GM23248 (cell line): Measurements from ENCODE around the gene PDLIM7. TPM values are rescaled to one million over a fixed set of nuclear protein-coding genes. Genes with fewer than 3 reads are reported as not detected.

Experiments
- DNase-seq: peaks from one replicate; pipeline ENCODE4 v3.0.0-alpha.2; 2015
- H2AFZ ChIP-seq: fragments of 200-600 bp; sonication (generic); 2 replicates; pipeline ENCODE4 v1.6.1; 2016; ENCODE audit warnings: antibody characterized with exemption
- H3F3A ChIP-seq: fragments of 200-600 bp; sonication (generic); 2 replicates; pipeline ENCODE4 v1.6.1; 2016; ENCODE audit warnings: mild to moderate bottlenecking, antibody characterized with exemption, mixed run types; ENCODE audit not compliant: insufficient read depth
- H3K27ac ChIP-seq: fragments of 200-600 bp; sonication (generic); 2 replicates; pipeline ENCODE4 v1.5.1; 2016; ENCODE audit warnings: mild to moderate bottlenecking
- H3K27me3 ChIP-seq: fragments of 200-600 bp; sonication (generic); replicated peaks from 2 replicates; pipeline ENCODE4 v1.6.1; 2016; ENCODE audit warnings: mild to moderate bottlenecking; ENCODE audit not compliant: insufficient read depth
- H3K36me3 ChIP-seq: fragments of 200-600 bp; sonication (generic); 2 replicates; pipeline ENCODE4 v1.6.1; 2016; ENCODE audit warnings: low read depth, mild to moderate bottlenecking
- H3K4me1 ChIP-seq: fragments of 200-600 bp; sonication (generic); 2 replicates; pipeline ENCODE4 v1.6.1; 2016; ENCODE audit warnings: mild to moderate bottlenecking; ENCODE audit not compliant: insufficient read depth
- H3K4me2 ChIP-seq: fragments of 200-600 bp; sonication (generic); one replicate; pipeline ENCODE4 v1.6.1; 2016; ENCODE audit warnings: mild to moderate bottlenecking; ENCODE audit not compliant: unreplicated experiment
- H3K4me3 ChIP-seq: fragments of 200-600 bp; sonication (generic); 2 replicates; pipeline ENCODE4 v1.5.1; 2016; ENCODE audit warnings: mild to moderate bottlenecking
- H3K79me2 ChIP-seq: fragments of 200-600 bp; sonication (generic); 2 replicates; pipeline ENCODE4 v1.6.1; 2016; ENCODE audit warnings: mild to moderate bottlenecking; ENCODE audit not compliant: insufficient read depth
- H3K9ac ChIP-seq: fragments of 200-600 bp; sonication (generic); 2 replicates; pipeline ENCODE4 v1.6.1; 2016; ENCODE audit warnings: mild to moderate bottlenecking
- H3K9me2 ChIP-seq: fragments of 200-600 bp; sonication (generic); 2 replicates; pipeline ENCODE4 v1.6.1; 2016; ENCODE audit warnings: mixed run types, mild to moderate bottlenecking, moderate library complexity; ENCODE audit not compliant: insufficient read depth
- H3K9me3 ChIP-seq: fragments of 200-600 bp; sonication (generic); one replicate; pipeline ENCODE4 v1.6.1; 2017; ENCODE audit warnings: low read depth
- H4K20me1 ChIP-seq: fragments of 200-600 bp; sonication (generic); 2 replicates; pipeline ENCODE4 v1.6.0; 2016; ENCODE audit not compliant: insufficient read depth
- EZH2 ChIP-seq: fragments of 200-600 bp; sonication (generic); IDR thresholded peaks from 2 replicates; pipeline ENCODE4 v1.6.1; 2018; ENCODE audit warnings: antibody characterized with exemption, mild to moderate bottlenecking; ENCODE audit not compliant: insufficient read depth, poor library complexity, severe bottlenecking
- EZH2phosphoT487 ChIP-seq: fragments of 200-600 bp; sonication (generic); IDR thresholded peaks from 2 replicates; pipeline ENCODE4 v1.6.1; 2018; ENCODE audit warnings: antibody characterized with exemption, moderate library complexity, mild to moderate bottlenecking, low read depth; ENCODE audit not compliant: insufficient read depth
- WGBS, 2 experiments: methylation state at CpG; one replicate each; pipeline ENCODE4 v1.1.6; 2015 to 2017; ENCODE audit warnings: low lambda C conversion rate in 2 of 2, low coverage in 1 of 2; ENCODE audit errors: missing lambda C conversion rate in 2 of 2; 5-methylcytosine and 5-hydroxymethylcytosine counted together
- in situ Hi-C: fragments of 300-500 bp; cut with MboI; formaldehyde crosslinking; loops from 2 replicates; pipeline ENCODE4 v1.15.0; 2020
- polyA plus RNA-seq: library from polyadenylated mRNA; unstranded; fragments of >200 nt; fragmentation: Nextera tagmentation; extraction: Ambion mirVana; gene quantifications from 2 replicates; pipeline ENCODE4 v1.2.1, GENCODE V29; 2016
- total RNA-seq: library from RNA; depleted of rRNA; stranded (reverse); fragments of >200 nt; shearing (Covaris generic); gene quantifications from 2 replicates; pipeline ENCODE4 v1.2.3, GENCODE V29; 2014

PDLIM7 gene
- total and polyA plus RNA-seq, 2 experiments from 2014 or later: 320 to 556 TPM

- no peaks in the 10 kb centered on the region for H4K20me1 ChIP-seq
- H3K27ac ChIP-seq: peak overlapping the region; percentile 55; the same call in 1 of the 2 replicates
- no peak overlapping the region for H2AFZ ChIP-seq
- H3K4me3 ChIP-seq: peak overlapping the region; percentile 73; the same call in 1 of the 2 replicates
- H3K4me2 ChIP-seq: peak overlapping the region; percentile 65
- H3K9ac ChIP-seq: no peak overlapping the region
- WGBS, 2 experiments: 80 to 84% methylated on average over 6 of the region's 6 CpGs
- TF ChIP-seq EZH2phosphoT487: no peak
- TF ChIP-seq EZH2: no peak
- H3K4me1 ChIP-seq: peaks cover 13% of the 10 kb centered on the region
- no peaks in the 10 kb centered on the region for H3K27me3 ChIP-seq
- no peaks in the 10 kb centered on the region for H3K79me2 ChIP-seq
- peaks cover 21% of the 10 kb centered on the region for H3F3A ChIP-seq
- H3K36me3 ChIP-seq: no peaks in the 10 kb centered on the region
- no peak for DNase-seq
- in situ Hi-C loops: no loop called here
- H3K9me3 ChIP-seq: no peaks in the 10 kb centered on the region
- H3K9me2 ChIP-seq: no peaks in the 10 kb centered on the region
Observed at GRCh38 chr5:177448244-177448950, 49.0 kb downstream of the PDLIM7 start.

GRCh38 chr5:177447611-177448243 is 49.7 kb downstream of the PDLIM7 start:
- H3K4me2 ChIP-seq: peak overlapping the region; percentile 65
- WGBS, 2 experiments: 22 to 26% methylated on average over 20 to 21 of the region's 23 CpGs
- H3F3A ChIP-seq: peaks cover 21% of the 10 kb centered on the region
- no peaks in the 10 kb centered on the region for H4K20me1 ChIP-seq
- H3K36me3 ChIP-seq: no peaks in the 10 kb centered on the region
- H3K27ac ChIP-seq: peak overlapping the region; percentile 55
- no peaks in the 10 kb centered on the region for H3K27me3 ChIP-seq
- no peak for TF ChIP-seq EZH2phosphoT487
- no peak for TF ChIP-seq EZH2
- DNase-seq: peak; percentile 83
- H3K4me1 ChIP-seq: peaks cover 13% of the 10 kb centered on the region
- H3K79me2 ChIP-seq: no peaks in the 10 kb centered on the region
- no peaks in the 10 kb centered on the region for H3K9me2 ChIP-seq
- peak overlapping the region; percentile 84 for H3K9ac ChIP-seq
- in situ Hi-C loops: no loop called here
- H2AFZ ChIP-seq: no peak overlapping the region
- H3K9me3 ChIP-seq: no peaks in the 10 kb centered on the region
- peak overlapping the region; percentile 73 for H3K4me3 ChIP-seq

- H3F3A ChIP-seq: peaks cover 21% of the 10 kb centered on the region
- DNase-seq: peak; percentile 76
- no peaks in the 10 kb centered on the region for H3K36me3 ChIP-seq
- H3K27me3 ChIP-seq: no peaks in the 10 kb centered on the region
- no peaks in the 10 kb centered on the region for H4K20me1 ChIP-seq
- in situ Hi-C loops: no loop called here
- H3K27ac ChIP-seq: peak overlapping the region; percentile 27
- peaks cover 13% of the 10 kb centered on the region for H3K4me1 ChIP-seq
- peak overlapping the region; percentile 68; the same call in 1 of the 2 replicates for H2AFZ ChIP-seq
- no peak for TF ChIP-seq EZH2phosphoT487
- no peak for TF ChIP-seq EZH2
- peak overlapping the region; percentile 69 for H3K4me2 ChIP-seq
- no peaks in the 10 kb centered on the region for H3K9me2 ChIP-seq
- WGBS, 2 experiments: 0 to 3% methylated on average over 5 to 24 of the region's 52 CpGs
- H3K79me2 ChIP-seq: no peaks in the 10 kb centered on the region
- peak overlapping the region; percentile 84 for H3K9ac ChIP-seq
- peak overlapping the region; percentile 73 for H3K4me3 ChIP-seq
- no peaks in the 10 kb centered on the region for H3K9me3 ChIP-seq
Observed at GRCh38 chr5:177447066-177447610, 50.3 kb downstream of the PDLIM7 start.

GRCh38 chr5:177446200-177447065 is 51.0 kb downstream of the PDLIM7 start, which contains the start of gene PRR7:
TSS of gene PRR7 (plus strand) at chr5:177446814. CDS start at chr5:177455068, 8,254 bp downstream.
- no peaks in the 10 kb centered on the region for H3K36me3 ChIP-seq
- peak; percentile 88 for DNase-seq

More at GRCh38 chr5:177446200-177447065, 51.0 kb downstream of the PDLIM7 start, which contains the start of gene PRR7:
- Histone ChIP-seq H3K79me2 (no peaks in the 10 kb centered on the region), H3K9ac (peak within 1 kb of the TSS; percentile 84), H3F3A (peaks cover 21% of the 10 kb centered on the region), H3K4me2 (peak within 1 kb of the TSS; percentile 69), H3K27me3 (no peaks in the 10 kb centered on the region), H3K4me3 (peak within 1 kb of the TSS; percentile 73), H3K9me3 (no peaks in the 10 kb centered on the region), H3K4me1 (peaks cover 13% of the 10 kb centered on the region), H3K9me2 (no peaks in the 10 kb centered on the region), H4K20me1 (no peaks in the 10 kb centered on the region), H3K27ac (peak within 1 kb of the TSS; percentile 55), H2AFZ (peak within 1 kb of the TSS; percentile 68)
- in situ Hi-C loops: no loop called here
- TF ChIP-seq EZH2phosphoT487 (no peak), EZH2 (no peak)
- WGBS, 2 experiments: 1% methylated on average over 39 to 64 of the region's 89 CpGs
